HepG2 (cell line): ENCODE measurements around the gene FBP1. TPM values are rescaled to one million over a fixed set of nuclear protein-coding genes. Genes with fewer than 3 reads are reported as not detected.

Source experiments
- ELF1 ChIP-seq: sonication (generic); formaldehyde crosslinking; IDR thresholded peaks from 2 replicates; pipeline ENCODE4 v1.4.0; 2020; ENCODE audit warnings: missing genetic modification reagents
- FOXK1 ChIP-seq: sonication (generic); formaldehyde crosslinking; IDR thresholded peaks from 2 replicates; pipeline ENCODE4 v1.4.0; 2020; ENCODE audit warnings: low read depth, missing genetic modification reagents, borderline replicate concordance
- HMG20A ChIP-seq: IDR thresholded peaks from 2 replicates; pipeline ENCODE4 v1.6.1; 2016; ENCODE audit warnings: borderline replicate concordance
- HOXA3 ChIP-seq: sonication (generic); formaldehyde crosslinking; IDR thresholded peaks from 2 replicates; pipeline ENCODE4 v1.5.0; 2020; ENCODE audit warnings: missing genetic modification reagents
- IKZF5 ChIP-seq: IDR thresholded peaks from 2 replicates; pipeline ENCODE4 v1.6.1; 2018; ENCODE audit warnings: missing genetic modification reagents, mild to moderate bottlenecking, missing compliant biosample characterization
- JARID2 ChIP-seq: sonication (generic); formaldehyde crosslinking; IDR thresholded peaks from 2 replicates; pipeline ENCODE4 v1.8.1; 2023; ENCODE audit warnings: missing genetic modification reagents, inconsistent platforms; ENCODE audit not compliant: insufficient replicate concordance
- KDM6A ChIP-seq: IDR thresholded peaks from 2 replicates; pipeline ENCODE4 v1.6.1; 2016; ENCODE audit warnings: low read depth
- MNT ChIP-seq: fragments of 450-650 bp; IDR thresholded peaks from 2 replicates; pipeline ENCODE4 v1.6.1; 2016
- PPARG ChIP-seq: conservative IDR thresholded peaks from 2 replicates; pipeline ENCODE4 v1.6.1; 2016; ENCODE audit warnings: missing biosample characterization, missing genetic modification reagents
- PRDM15 ChIP-seq: sonication (generic); formaldehyde crosslinking; IDR thresholded peaks from 2 replicates; pipeline ENCODE4 v1.4.0; 2020; ENCODE audit warnings: missing genetic modification reagents
- ZBED4 ChIP-seq: sonication (generic); formaldehyde crosslinking; IDR thresholded peaks from 2 replicates; pipeline ENCODE4 v1.4.0; 2020; ENCODE audit warnings: missing genetic modification reagents, borderline replicate concordance
- ZNF446 ChIP-seq: sonication (generic); formaldehyde crosslinking; IDR thresholded peaks from 2 replicates; pipeline ENCODE4 v1.5.0; 2020; ENCODE audit warnings: mild to moderate bottlenecking, missing genetic modification reagents
- ZNF567 ChIP-seq: sonication (generic); formaldehyde crosslinking; IDR thresholded peaks from 2 replicates; pipeline ENCODE4 v1.8.1; 2023; ENCODE audit warnings: mild to moderate bottlenecking, missing genetic modification reagents, borderline replicate concordance
- ZNF792 ChIP-seq: IDR thresholded peaks from 2 replicates; pipeline ENCODE4 v1.6.1; 2016
- ZSCAN21 ChIP-seq: sonication (generic); formaldehyde crosslinking; IDR thresholded peaks from 2 replicates; pipeline ENCODE4 v1.8.0; 2022; ENCODE audit warnings: mild to moderate bottlenecking, missing genetic modification reagents, moderate library complexity, borderline replicate concordance
- polyA plus RNA-seq, 8 experiments: library from polyadenylated mRNA; depleted of rRNA in 3 of 8; stranded (reverse) in 7 of 8; unstranded in 1 of 8; fragments of >200 nt; fragmentation: Illumina TruSeq in 4 of 8; extraction: Trizol in 4 of 8; gene quantifications; 2 replicates each; pipeline versions ENCODE4 v1.2.1 to v1.2.3, GENCODE V29; 2011 to 2016; ENCODE audit warnings: low read depth in 4 of 8, missing spikeins in 1 of 8, mixed read lengths in 1 of 8; ENCODE audit not compliant: insufficient read depth in 1 of 8
- total RNA-seq, 5 experiments: library from RNA; depleted of rRNA; stranded (reverse); fragments of >200 nt; fragmentation: Illumina TruSeq; extraction: Trizol; gene quantifications; 2 replicates each; pipeline ENCODE4 v1.2.3, GENCODE V29; 2016; ENCODE audit warnings: low read depth in 1 of 5
- TF ChIP-seq, protein P1 (sequence below): fragments of 450-650 bp; IDR thresholded peaks from 2 replicates; pipeline ENCODE4 v1.6.1; 2017
- TF ChIP-seq, protein P2 (sequence below): sonication (generic); formaldehyde crosslinking; conservative IDR thresholded peaks from 2 replicates; pipeline ENCODE4 v1.8.0; 2022; ENCODE audit warnings: missing genetic modification reagents

Gene FBP1
- total and polyA plus RNA-seq, 2 of the 13 experiments (the other 11 are each of a cell fraction or from before 2014, with no cell fraction given): 0.29 to 0.53 TPM

- TF ChIP-seq, protein P1, sequence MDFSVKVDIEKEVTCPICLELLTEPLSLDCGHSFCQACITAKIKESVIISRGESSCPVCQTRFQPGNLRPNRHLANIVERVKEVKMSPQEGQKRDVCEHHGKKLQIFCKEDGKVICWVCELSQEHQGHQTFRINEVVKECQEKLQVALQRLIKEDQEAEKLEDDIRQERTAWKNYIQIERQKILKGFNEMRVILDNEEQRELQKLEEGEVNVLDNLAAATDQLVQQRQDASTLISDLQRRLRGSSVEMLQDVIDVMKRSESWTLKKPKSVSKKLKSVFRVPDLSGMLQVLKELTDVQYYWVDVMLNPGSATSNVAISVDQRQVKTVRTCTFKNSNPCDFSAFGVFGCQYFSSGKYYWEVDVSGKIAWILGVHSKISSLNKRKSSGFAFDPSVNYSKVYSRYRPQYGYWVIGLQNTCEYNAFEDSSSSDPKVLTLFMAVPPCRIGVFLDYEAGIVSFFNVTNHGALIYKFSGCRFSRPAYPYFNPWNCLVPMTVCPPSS: no peak
- TF ChIP-seq ZBED4 (CRISPR knock-in tag) (no peak), FOXK1 (peak; percentile 58; the same call in 1 of the 2 replicates), ZNF792 (CRISPR knock-in tag) (no peak), ELF1 (no peak), HMG20A (CRISPR knock-in tag) (no peak), JARID2 (CRISPR knock-in tag) (no peak), KDM6A (CRISPR knock-in tag) (no peak), ZNF446 (CRISPR knock-in tag) (no peak), PRDM15 (CRISPR knock-in tag) (no peak), ZNF567 (CRISPR knock-in tag) (no peak; the same call in 1 of the 2 replicates), ZSCAN21 (CRISPR knock-in tag) (no peak), PPARG (0 out of 2 replicates have a peak, but pooled peaks have one; percentile 47), MNT (no peak), IKZF5 (peak; percentile 34; the same call in 1 of the 2 replicates), HOXA3 (CRISPR knock-in tag) (peak; percentile 59; the same call in 1 of the 2 replicates)
- TF ChIP-seq, protein P2, sequence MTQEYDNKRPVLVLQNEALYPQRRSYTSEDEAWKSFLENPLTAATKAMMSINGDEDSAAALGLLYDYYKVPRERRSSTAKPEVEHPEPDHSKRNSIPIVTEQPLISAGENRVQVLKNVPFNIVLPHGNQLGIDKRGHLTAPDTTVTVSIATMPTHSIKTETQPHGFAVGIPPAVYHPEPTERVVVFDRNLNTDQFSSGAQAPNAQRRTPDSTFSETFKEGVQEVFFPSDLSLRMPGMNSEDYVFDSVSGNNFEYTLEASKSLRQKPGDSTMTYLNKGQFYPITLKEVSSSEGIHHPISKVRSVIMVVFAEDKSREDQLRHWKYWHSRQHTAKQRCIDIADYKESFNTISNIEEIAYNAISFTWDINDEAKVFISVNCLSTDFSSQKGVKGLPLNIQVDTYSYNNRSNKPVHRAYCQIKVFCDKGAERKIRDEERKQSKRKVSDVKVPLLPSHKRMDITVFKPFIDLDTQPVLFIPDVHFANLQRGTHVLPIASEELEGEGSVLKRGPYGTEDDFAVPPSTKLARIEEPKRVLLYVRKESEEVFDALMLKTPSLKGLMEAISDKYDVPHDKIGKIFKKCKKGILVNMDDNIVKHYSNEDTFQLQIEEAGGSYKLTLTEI (CRISPR knock-in tag): no peak
Observed at GRCh38 chr9:94623253-94623652, 16.1 kb downstream of the FBP1 start (continued).
